HG03196 (cell line): Measurements from ENCODE around the gene SCGB1A1.
"Not testable (repeated sequence)": the region's sequence is repeated elsewhere in the genome, so short reads cannot be mapped to it uniquely, and the experiment has no call there.

Experiments
- ATAC-seq: cut with Tn5 transposase; IDR thresholded peaks from one replicate; pipeline ENCODE4 v1.9.1; 2021; ENCODE audit not compliant: unreplicated experiment

The SCGB1A1 gene, protein sequence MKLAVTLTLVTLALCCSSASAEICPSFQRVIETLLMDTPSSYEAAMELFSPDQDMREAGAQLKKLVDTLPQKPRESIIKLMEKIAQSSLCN

DNA sequence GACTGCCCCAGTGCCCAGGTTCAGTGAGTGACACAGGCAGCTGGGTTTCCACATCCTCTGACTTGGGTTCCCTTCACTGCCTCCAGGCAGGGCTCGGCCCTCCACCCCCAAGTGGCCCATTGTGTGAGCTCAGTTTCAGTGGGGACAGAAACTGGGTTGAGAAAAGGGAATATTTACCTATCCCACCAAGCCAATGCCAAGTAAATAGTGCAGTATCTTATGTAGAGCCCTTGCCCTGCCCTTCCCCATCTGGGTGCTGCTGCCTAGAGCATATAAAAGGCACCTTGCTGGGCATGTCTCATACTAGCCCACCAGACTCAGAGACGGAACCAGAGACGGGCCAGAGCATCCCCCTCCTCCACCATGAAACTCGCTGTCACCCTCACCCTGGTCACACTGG is at the start of gene SCGB1A1:
Gene SCGB1A1, plus strand, starts transcription at position 301 of the 400 bp plus-strand sequence. Its CDS starts 63 bp downstream, at position 364.
- ATAC-seq, result no peak

DNA sequence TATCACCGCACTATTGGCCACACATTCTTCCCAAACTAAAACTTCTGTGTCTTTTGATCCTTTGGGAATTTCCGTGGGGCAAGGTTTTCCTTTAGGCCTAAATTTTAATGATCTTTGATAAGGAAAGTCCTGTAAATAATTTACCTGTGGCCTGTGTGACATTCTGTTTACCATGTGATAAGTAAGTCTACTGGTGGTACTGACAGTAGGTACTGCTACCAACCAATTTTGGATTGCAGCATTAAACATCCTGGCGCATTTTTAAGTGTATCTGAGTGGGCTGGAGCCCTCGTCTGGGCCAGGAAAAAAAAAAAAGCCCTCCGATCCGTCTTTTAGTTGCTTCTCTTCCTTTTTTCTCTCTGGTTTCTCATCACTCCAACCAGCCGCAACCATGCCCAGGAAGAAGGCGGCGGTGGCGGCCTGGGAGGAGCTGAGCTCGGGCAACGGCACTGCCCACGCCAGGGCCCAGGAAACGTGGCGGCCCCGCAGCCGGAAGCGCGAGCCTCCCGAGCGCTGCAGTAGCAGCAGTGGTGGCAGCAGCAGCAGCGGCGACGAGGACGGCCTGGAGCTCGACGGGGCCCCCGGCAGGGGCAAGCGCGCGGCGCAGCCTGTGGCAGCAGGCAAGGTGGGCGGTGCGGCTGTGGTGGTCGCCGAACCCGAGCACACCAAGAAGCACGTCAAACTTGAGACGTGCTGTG is 47.9 kb upstream of the SCGB1A1 start:
- ATAC-seq, result no peak

DNA sequence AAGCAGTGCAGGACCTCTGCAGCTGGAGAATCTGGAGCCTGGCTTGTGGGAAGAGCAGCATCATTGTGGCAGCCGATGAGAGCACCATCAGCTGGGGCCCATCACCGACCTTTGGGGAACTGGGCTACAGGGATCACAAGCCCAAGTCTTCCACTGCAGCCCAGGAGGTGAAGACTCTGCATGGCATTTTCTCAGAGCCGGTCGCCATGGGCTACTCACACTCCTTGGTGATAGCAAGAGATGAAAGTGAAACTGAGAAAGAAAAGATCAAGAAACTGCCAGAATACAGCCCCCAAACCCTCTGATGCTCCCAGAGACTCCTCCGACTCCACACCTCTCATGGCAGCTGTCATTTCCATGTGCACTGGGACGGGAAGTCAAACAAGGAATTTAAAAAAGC is 46.0 kb upstream of the SCGB1A1 start:
- no peak for ATAC-seq

DNA sequence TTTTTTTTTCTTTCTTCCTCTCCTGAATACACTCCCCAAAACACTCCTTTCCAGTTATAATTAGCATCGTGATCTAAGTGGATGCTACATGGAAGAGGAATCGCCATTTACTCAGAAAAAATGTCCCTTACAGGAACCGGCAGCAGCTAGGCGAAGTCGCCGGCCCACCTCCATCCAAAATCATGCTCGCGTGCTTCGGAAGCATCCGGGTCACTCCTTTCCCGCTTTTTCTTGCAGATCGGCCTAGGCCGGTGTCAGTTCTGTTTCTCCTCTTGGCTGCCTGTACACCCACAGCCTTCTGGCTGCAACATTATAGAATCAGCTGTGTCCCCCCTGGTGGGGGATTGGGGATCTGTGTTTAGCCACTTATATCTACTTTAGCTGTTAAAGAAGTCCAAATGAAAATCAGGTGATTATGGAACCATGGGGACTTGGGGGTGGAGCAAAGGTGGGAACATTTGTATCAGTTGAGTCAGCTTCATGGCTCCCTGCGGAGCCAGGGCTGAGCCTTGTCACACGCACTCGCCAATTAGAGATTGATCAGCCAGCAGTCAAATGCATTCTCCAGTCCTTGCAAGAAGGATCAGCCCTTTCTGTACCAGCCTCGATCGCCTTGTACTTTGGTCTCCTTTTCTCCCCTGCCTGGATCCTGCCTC is 45.2 kb upstream of the SCGB1A1 start:
- ATAC-seq, result no peak

DNA sequence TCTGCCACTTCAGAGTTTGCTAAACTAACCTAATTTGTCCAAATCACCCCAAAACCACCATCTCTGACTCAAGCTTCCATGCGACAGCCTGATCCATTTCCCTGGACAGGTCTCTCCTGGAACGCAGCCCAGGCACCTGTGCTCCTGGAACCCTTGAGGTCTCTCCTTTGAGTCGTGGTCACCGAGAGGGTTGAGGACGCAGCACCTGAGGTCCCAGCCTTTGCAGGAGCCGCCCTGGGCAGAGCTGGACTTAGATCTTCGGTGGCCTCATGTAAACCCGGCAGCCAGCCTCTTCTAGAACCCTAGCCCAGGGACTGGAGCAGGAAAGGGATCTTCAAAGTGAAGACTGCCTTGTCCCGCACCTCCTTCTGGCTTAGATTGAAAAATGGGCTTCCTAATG is 44.0 kb upstream of the SCGB1A1 start:
- no peak for ATAC-seq

DNA sequence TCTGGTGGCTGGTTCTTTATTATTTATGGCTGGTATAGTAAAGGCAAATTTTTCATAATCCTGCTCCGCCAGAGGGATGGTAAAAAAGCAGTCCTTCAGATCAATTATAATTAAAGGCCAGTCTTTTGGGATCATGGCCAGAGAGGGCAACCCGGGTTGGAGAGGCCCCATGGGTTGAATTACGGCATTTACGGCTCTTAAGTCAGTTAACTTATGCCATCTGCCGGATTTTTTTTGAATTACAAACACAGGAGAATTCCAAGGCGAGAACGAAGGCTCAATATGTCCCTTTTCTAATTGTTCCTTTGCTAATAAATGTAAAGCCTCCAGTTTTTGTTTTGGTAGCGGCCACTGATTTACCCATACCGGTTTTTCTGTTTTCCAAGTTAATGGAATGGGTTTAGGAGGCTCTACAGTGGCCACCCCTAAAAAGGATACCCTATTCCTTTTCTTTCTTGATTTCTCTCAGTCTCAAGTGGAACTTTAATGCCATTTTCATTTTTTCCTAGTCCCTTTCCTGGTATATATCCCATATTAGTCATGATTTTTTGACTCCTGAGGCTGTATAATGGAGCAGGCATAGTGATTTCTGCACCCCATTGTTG is 40.3 kb upstream of the SCGB1A1 start:
- not testable (repeated sequence) for ATAC-seq

DNA sequence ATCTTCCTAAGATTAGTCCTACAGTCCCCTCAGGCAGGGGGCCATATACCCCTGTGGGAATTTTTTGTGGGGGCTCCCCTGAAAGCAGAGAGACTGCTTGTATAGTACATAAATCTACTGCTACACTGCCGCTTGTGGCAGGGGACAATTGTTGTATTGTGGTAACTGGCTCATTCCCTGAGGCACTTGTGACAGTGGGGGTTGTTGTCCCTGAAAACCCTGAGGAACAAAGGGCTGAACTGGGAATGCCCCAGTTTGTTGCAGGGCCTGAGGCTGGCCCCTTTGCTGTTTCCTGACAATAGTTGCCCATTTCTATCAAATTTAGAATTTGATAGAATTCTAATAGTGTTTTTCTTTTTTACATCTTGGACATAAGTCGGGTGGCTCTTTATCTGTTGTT is 39.2 kb upstream of the SCGB1A1 start:
- not testable (repeated sequence) for ATAC-seq

DNA sequence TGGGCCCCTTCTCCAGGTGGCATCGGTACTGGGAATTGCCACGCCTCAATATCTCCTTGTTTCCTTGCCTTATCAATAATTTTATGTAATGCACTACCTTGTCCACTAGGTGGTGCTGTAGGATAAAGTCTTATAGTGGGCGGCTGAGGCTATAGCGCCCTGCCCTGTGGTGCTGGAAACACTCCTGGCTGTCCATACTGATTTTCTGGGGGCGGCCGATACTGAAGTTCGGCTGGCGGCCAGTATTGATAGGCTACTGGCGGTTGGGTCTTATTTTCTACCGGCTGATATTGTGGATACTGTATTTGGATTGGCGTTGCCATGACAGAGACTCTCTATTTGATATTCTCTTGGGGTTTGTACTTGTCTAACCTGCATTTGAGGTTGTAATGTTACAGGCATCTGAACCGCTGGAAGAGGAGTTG is 38.0 kb upstream of the SCGB1A1 start:
- ATAC-seq, result not testable (repeated sequence)

DNA sequence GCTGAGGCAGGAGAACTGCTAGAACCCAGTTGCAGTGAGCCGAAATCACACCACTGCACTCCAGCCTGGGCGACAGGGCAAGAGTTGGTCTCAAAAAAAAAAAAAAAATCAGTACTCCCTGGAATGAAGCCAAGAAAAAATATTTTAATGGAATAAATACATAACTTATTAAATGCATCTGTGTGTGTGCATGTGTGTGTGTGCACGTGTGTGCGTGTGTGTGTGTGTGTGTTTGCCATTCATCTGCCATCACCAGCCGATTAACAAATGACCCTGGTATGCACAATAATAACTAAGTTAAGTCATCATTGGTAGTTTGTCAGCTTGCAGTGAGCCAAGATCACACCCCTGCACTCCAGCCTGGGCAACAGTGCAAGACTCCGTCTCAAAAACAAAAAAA is 35.0 kb upstream of the SCGB1A1 start:
- ATAC-seq, result no peak

DNA sequence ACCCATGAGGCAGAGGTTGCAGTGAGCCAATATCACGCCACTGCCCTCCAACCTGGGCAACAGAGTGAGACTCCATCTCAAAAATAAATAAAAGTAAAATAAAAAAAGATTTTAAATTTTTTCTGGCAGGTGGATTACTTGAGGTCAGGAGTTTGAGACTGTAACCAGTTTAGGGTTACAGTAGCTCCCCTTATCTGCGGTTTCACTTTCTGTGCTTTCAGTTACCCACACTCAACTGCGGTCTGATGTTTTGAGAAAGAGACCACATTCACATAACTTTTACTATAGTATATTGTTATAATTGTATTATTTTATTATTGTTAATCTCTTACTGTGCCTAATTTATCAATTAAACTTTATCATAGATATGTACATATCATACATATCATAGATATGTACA is 32.8 kb upstream of the SCGB1A1 start:
- not testable (repeated sequence) for ATAC-seq

DNA sequence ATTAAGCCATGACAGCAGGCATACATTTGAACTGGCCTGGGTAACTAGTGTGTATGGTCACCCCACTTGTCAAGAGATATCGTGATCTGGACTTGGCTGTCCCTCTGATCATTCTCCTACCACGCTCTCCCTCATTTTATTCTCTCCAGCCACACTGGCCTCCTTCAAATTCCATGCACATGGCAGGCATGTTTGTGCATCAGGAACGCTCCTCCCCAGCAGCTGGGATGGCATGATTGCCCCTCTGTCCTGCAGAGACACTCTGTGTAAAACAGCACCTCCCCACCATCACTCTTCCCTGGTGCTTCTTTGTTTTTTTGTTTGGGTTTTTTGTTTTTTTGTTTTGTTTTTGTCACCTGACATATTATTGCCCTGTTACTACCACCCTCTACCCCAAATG is 31.5 kb upstream of the SCGB1A1 start:
- no peak for ATAC-seq

DNA sequence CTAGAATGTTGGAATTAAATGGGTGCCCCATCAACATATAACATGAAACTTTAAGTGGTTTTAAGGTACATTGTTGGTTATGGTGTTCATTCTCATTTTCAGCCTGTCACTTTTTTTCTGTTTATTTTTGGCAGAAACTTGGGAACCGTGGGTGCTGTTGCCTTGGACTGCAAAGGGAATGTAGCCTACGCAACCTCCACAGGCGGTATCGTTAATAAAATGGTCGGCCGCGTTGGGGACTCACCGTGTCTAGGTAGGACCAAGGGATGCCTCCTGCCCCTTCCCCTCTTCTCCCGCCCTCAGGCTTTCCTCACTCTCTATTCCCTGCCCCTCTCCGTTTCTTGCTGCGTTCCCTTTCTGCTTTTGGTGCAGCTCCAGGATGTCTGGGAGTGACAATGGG is 29.8 kb upstream of the SCGB1A1 start:
- no peak for ATAC-seq

DNA sequence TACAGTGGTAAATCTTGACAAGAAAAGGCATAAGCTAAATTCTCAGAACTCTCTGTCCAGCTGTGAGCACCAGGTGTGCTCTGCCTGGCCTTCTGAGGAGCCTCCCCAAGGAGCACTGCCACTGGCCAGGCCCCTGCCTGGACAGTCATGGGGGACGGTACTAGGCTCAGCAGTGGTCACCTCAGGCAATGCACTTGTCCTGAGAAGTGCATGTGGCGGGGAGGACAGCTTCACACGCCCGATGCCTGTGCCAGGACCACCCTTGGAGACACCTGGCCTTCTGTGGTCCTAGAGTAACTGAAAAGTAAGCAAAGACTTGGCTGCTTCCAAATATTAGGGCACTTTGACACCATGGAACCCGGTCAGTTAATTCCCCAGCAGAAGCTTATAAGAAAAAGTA is 28.6 kb upstream of the SCGB1A1 start:
- no peak for ATAC-seq

DNA sequence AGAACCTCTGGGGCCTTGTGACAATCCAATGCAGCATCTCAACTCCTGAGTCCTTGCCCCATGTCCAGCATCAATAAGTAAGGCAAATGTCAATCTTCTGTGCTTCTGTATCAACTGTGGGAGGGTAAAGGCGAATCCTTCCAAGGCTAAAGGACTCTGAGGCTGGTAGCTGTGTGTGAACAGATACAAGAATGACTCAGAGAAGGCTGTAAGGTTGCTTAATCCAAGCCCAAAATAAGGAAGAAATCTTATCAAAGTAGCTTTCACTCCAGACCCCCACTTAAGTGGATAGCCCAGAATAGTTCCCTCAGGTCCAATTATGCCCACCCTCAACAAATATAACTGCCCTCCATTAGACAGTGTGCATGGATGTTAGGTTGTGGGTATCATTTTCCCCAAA is 28.1 kb upstream of the SCGB1A1 start:
- no peak for ATAC-seq

DNA sequence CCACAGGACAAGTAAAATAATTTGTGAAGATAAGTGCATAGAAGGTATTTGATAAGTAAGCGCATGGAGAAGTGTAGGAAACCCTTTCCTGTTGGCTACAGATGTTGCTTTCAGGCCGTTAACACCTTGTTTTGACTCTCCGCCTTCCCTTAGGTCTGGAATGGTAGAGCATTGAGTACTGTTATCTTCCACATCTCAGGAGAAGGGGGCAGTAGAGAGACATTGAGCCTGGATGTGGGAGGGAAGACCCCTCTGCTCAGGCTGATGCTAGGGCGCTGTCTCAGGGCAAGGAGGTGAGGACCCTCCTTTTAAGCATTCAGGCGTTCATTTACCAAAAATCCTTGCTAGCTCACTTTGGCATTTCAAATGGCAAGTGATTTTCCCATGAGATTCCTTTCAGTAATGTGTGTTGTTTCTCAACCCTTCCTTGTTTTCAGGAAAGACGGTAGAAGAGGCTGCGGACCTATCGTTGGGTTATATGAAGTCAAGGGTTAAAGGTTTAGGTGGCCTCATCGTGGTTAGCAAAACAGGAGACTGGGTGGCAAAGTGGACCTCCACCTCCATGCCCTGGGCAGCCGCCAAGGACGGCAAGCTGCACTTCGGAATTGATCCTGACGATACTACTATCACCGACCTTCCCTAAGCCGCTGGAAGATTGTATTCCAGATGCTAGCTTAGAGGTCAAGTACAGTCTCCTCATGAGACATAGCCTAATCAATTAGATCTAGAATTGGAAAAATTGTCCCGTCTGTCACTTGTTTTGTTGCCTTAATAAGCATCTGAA is 27.0 kb upstream of the SCGB1A1 start:
- no peak for ATAC-seq

DNA sequence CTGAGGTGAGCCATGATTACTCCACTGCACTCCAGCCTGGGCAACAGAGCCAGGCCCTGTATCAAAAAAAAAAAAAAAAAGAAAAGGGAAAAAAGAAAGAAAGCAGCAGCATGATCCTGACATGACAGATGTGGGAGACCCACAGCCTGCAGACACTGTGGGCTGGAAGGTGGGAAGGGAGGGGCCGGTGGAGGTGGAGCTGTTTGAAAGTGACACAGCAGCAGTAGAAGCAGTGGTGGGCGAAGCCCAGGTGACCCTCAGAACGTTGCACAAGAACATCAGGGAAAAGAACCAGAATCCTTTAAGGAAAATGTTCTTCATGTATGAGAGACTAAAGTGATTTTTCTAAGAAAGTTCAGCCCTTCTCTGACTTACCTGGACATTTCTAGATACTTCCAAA is 26.3 kb upstream of the SCGB1A1 start:
- no peak for ATAC-seq

DNA sequence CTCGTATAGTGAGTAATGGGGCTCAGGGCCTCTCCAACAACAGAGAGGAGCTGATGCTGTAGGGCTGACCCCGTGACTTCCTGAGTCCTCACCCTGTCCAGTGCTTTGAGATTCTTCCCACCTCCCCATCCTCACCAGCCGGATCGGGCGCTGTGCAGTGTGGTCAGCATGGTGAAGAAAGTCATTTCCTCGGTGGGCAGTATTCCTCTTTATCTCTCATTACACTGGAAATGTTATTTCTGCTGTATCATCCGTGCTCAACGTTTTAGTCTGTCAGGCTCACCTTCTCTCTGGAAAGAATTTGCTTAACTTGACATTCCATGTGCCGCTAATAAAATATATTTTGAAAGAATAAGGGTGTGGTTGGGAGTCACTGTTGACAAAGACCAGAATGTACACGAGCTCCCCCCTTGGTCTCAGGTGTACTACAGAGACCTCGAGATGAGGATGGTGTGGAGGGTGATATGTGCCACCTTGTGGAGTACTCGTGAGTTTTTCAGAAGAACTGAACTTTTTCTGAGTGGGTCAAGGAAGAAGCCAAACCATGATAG is 25.7 kb upstream of the SCGB1A1 start:
- no peak for ATAC-seq

DNA sequence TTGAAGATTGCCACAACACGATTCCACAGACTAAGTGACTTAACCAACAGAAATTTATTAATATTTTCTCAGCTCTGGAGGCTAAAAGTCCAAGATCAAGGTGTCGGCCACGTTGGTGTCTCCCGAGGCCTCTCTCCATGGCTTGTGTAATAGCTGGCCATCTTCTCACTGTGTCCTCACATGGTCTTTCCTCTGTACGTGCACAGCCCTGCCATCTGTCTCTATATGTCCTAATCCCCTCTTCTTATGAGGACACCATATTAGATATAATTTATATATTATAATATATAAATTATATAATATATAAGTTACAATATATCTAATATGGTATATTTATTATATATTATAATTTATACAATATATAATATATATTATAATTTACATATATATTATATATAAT is 25.1 kb upstream of the SCGB1A1 start:
- ATAC-seq, result no peak

DNA sequence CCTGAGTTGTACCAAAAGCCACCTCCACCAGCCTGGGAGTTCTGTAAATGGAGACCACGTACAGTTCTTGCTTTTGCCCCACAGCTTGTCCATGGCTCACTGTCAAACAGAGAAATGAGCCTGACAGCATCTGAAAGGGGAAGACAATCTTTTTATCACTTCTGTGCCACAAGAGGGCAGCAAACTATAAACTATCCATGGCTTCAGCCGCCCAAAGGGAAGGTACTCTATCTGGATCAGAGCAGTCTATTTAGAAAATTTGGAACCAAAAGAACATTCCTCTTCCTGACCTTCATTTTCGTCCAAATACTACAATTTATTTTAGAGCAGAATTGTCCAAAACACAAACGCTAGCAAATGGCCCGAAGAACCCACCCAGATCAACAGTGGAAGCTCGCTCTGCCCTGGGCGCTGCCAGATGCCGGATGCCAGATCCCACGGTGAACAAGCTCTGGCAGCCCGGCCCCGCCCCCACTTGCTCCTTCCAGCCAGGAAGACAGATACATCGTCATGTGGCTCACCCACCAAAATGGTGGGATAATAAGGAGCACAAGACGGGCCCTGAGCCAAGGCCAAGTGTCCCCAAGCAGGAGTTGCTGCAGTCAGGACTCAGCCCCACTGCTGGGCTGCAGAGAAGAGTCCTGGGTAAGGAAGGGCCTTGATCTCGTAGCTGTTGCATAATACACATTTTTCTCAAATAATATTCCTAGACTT is 23.9 kb upstream of the SCGB1A1 start:
- ATAC-seq, result no peak

DNA sequence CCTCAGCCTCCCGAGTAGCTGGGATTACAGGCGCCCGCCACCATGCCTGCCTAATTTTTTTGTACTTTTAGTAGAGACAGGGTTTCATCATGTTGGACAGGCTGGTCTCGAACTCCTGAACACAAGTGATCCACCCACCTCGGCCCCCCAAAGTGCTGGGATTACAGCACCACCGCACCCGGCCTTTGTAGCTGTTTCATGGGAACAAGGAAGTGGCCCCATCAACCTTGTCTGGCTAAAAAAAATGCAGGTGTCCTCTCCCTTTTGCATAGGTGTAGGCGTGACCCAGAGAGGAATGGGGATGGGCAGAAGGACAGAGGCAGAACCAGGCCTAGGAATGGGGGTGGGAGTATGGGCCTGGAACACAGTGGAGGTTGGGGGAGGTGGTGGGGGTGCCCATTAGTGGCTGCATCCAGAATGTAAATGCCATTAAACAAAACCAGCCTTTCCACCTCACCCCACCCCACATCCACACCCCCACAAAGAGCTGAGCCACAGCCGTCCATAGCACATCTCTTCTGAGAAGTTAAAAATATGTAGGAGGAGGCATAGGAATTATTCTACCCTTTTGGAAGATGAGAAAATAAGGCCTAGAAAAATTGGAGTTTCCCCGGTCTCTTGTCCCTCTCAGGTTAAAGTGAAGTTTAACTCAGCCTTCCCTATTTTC is 22.8 kb upstream of the SCGB1A1 start:
- no peak for ATAC-seq
